Activated B cell treated with CpG ODN at 0.5 μM for 24 hours (primary cell): ENCODE results near the gene DAG1. TPM values are rescaled to one million over a fixed set of nuclear protein-coding genes. Genes with fewer than 3 reads are reported as not detected.

Experiments
- ATAC-seq: fragments of 200-7000 bp; cut with Tn5 transposase; one replicate; pipeline ENCODE4 v1.10.0; 2021; ENCODE audit warnings: low read depth, mild to moderate bottlenecking, moderate library complexity
- CTCF ChIA-PET: fragments of 350-600 bp; sonication (Branson Sonifier 250); formaldehyde crosslinking; loops from one replicate; lab custom pipeline; 2021; ENCODE audit warnings: antibody characterized with exemption; lab: Charles Lee
- POLR2A ChIA-PET: fragments of 350-600 bp; sonication (Branson Sonifier 250); formaldehyde crosslinking; loops from one replicate; lab custom pipeline; 2021; ENCODE audit warnings: antibody characterized with exemption; lab: Charles Lee
- DNase-seq: peaks from one replicate; pipeline ENCODE4 v3.0.0; 2022
- H3K27ac Mint-ChIP-seq: one replicate; pipeline ENCODE4 v1.8.0; 2020; ENCODE audit warnings: mixed read lengths
- H3K27me3 Mint-ChIP-seq: one replicate; pipeline ENCODE4 v1.8.0; 2021; ENCODE audit warnings: mixed read lengths
- H3K36me3 Mint-ChIP-seq: one replicate; pipeline ENCODE4 v1.8.0; 2021; ENCODE audit warnings: low read depth, mixed read lengths
- H3K4me1 Mint-ChIP-seq: one replicate; pipeline ENCODE4 v1.8.0; 2021; ENCODE audit warnings: mixed read lengths
- H3K4me3 Mint-ChIP-seq: one replicate; pipeline ENCODE4 v1.8.0; 2020; ENCODE audit warnings: mild to moderate bottlenecking, mixed read lengths
- H3K9me3 Mint-ChIP-seq: one replicate; pipeline ENCODE4 v1.8.0; 2020; ENCODE audit warnings: mixed read lengths
- CTCF ChIP-seq: fragments of 200-600 bp; IDR thresholded peaks from one replicate; pipeline ENCODE4 v1.8.0; 2022; ENCODE audit warnings: antibody characterized with exemption, mild to moderate bottlenecking
- intact Hi-C: fragments of 100-400 bp; cut with micrococcal nuclease; formaldehyde crosslinking; loops from one replicate; pipeline ENCODE4 v1.15.1; 2024
- total RNA-seq: library from RNA; stranded (reverse); gene quantifications from 2 replicates; pipeline ENCODE4 v1.2.3, GENCODE V29; 2022

The DAG1 gene
- total RNA-seq, 1 donor from 2014 or later, result 19.7 TPM

- no peak for ATAC-seq
- no peak overlapping the region for H3K4me3 Mint-ChIP-seq
Measured at GRCh38 chr3:49568965-49569364, 98.9 kb downstream of the DAG1 start.

GRCh38 chr3:49570028-49570654 is 100.1 kb downstream of the DAG1 start:
- ChIA-PET CTCF (no interaction called here), POLR2A (no interaction called here)
- H3K36me3 Mint-ChIP-seq, result no peaks in the 10 kb centered on the region
- DNase-seq (no peak), ATAC-seq (no peak)
- H3K4me1 Mint-ChIP-seq, result no peaks in the 10 kb centered on the region
- TF ChIP-seq CTCF, result no peak
- intact Hi-C loops, result no loop called here
- H3K27ac Mint-ChIP-seq, result no peak overlapping the region
- no peaks in the 10 kb centered on the region for H3K9me3 Mint-ChIP-seq
- peaks cover 4% of the 10 kb centered on the region for H3K27me3 Mint-ChIP-seq
- no peak overlapping the region for H3K4me3 Mint-ChIP-seq

More at GRCh38 chr3:49568965-49569364, 98.9 kb downstream of the DAG1 start:
- ChIA-PET POLR2A (no interaction called here), CTCF (no interaction called here)
- Mint-ChIP-seq H3K36me3 (no peaks in the 10 kb centered on the region), H3K9me3 (no peaks in the 10 kb centered on the region), H3K4me1 (no peaks in the 10 kb centered on the region), H3K27me3 (peaks cover 4% of the 10 kb centered on the region), H3K27ac (no peak overlapping the region)
- DNase-seq, result no peak
- TF ChIP-seq CTCF, result no peak
- intact Hi-C loops, result no loop called here

- ATAC-seq (no peak), DNase-seq (no peak)
- H3K9me3 Mint-ChIP-seq, result peaks cover 3% of the 10 kb centered on the region
- ChIA-PET POLR2A (no interaction called here), CTCF (no interaction called here)
- intact Hi-C loops, result no loop called here
- no peak for TF ChIP-seq CTCF
- H3K27ac Mint-ChIP-seq, result no peak overlapping the region
- no peaks in the 10 kb centered on the region for H3K4me1 Mint-ChIP-seq
- H3K36me3 Mint-ChIP-seq, result no peaks in the 10 kb centered on the region
- H3K27me3 Mint-ChIP-seq, result peaks cover 7% of the 10 kb centered on the region
- H3K4me3 Mint-ChIP-seq, result no peak overlapping the region
Measured at GRCh38 chr3:49582177-49582576, 112.1 kb downstream of the DAG1 start.

Other genes with a start within 250 kb of the DAG1 start
- 5.3 and 6.1 TPM in 2 replicates for gene C3orf62, start 193.0 kb upstream of the DAG1 start, total RNA-seq
- gene USP4, start 130.2 kb upstream of the DAG1 start, total RNA-seq, result 86.7 and 115 TPM in 2 replicates
- gene GPX1, start 111.9 kb upstream of the DAG1 start, total RNA-seq, result 90.0 and 94.6 TPM in 2 replicates
- gene RHOA, start 58.3 kb upstream of the DAG1 start, total RNA-seq, result 399 and 425 TPM in 2 replicates
- 26.4 and 32.2 TPM in 2 replicates for gene TCTA, start 57.8 kb upstream of the DAG1 start, total RNA-seq
- gene AMT, start 47.8 kb upstream of the DAG1 start, total RNA-seq, result 7.0 and 7.3 TPM in 2 replicates
- 14.4 and 18.0 TPM in 2 replicates for gene NICN1, start 40.9 kb upstream of the DAG1 start, total RNA-seq
- 0.15 and 0.69 TPM in 2 replicates for gene BSN, start 84.2 kb downstream of the DAG1 start, total RNA-seq
- 109 and 113 TPM in 2 replicates for gene APEH, start 204.1 kb downstream of the DAG1 start, total RNA-seq
- gene MST1, start 219.2 kb downstream of the DAG1 start, total RNA-seq, result 4.7 and 8.0 TPM in 2 replicates
- 35.1 and 51.4 TPM in 2 replicates for gene RNF123, start 219.3 kb downstream of the DAG1 start, total RNA-seq
- gene AMIGO3, start 249.4 kb downstream of the DAG1 start, total RNA-seq, result not detected in 2 replicates